Endothelial cell of umbilical vein (primary cell): Measurements from ENCODE around the gene VPS51. TPM values are rescaled to one million over a fixed set of nuclear protein-coding genes. Genes with fewer than 3 reads are reported as not detected.

Experiments
- BruUV-seq: library from RNA; stranded (reverse); fragments of 400-500 nt; replicated peaks from 2 replicates; lab custom pipeline; 2021; lab: Mats Ljungman, UMichigan
- CTCF ChIA-PET: fragments of 300-600, 350-600 bp; sonication (Branson Sonifier 250); formaldehyde crosslinking; loops from one replicate; lab custom pipeline; 2021; ENCODE audit warnings: antibody characterized with exemption, inconsistent platforms; lab: Charles Lee
- POLR2A ChIA-PET: fragments of 300-600, 350-600 bp; sonication (Branson Sonifier 250); formaldehyde crosslinking; loops from one replicate; lab custom pipeline; 2021; ENCODE audit warnings: antibody characterized with exemption, inconsistent platforms; lab: Charles Lee
- DNase-seq: peaks from one replicate; pipeline ENCODE4 v3.0.0-alpha.2; 2011; ENCODE audit warnings: low read depth, low spot score
- FAIRE-seq: peaks from 2 replicates; lab custom pipeline; 2011; peaks lifted over from hg19 to GRCh38; lab: Jason Lieb, UNC
- H2AFZ ChIP-seq: 2 replicates; pipeline ENCODE4 v1.6.0; 2012; ENCODE audit warnings: low read depth, low read length, control low read depth, inconsistent platforms
- H3K27ac ChIP-seq: 2 replicates; pipeline ENCODE4 v1.5.1; 2011; ENCODE audit warnings: low read depth, mild to moderate bottlenecking, control low read depth, low read length, moderate library complexity; ENCODE audit not compliant: insufficient read depth
- H3K27me3 ChIP-seq, 2 experiments: 2 replicates each; pipeline versions ENCODE4 v1.6.0 to v1.6.1; 2011; ENCODE audit warnings: low read length in 2 of 2, mixed read lengths in 1 of 2; ENCODE audit not compliant: control insufficient read depth in 2 of 2, insufficient read depth in 2 of 2
- H3K36me3 ChIP-seq, 2 experiments: 2 replicates in 1 of 2; 3 replicates in 1 of 2; pipeline ENCODE4 v1.5.1; 2011; ENCODE audit warnings: low read length in 2 of 2, mild to moderate bottlenecking in 1 of 2, moderate library complexity in 1 of 2; ENCODE audit not compliant: control insufficient read depth in 2 of 2, insufficient read depth in 2 of 2; ENCODE audit errors: extremely low read depth in 1 of 2
- H3K4me1 ChIP-seq: 3 replicates; pipeline ENCODE4 v1.5.1; 2011; ENCODE audit warnings: mild to moderate bottlenecking, low read length; ENCODE audit not compliant: control insufficient read depth, insufficient read depth; ENCODE audit errors: extremely low read depth
- H3K4me2 ChIP-seq: 2 replicates; pipeline ENCODE4 v1.6.1; 2011; ENCODE audit warnings: low read length, control low read depth, mixed read lengths; ENCODE audit not compliant: insufficient read depth
- H3K4me3 ChIP-seq, 3 experiments: fragments of 200-600 bp in 1 of 3; sonication (generic), shearing (Covaris generic) in 1 of 3; replicated peaks in 1 of 3; 2 replicates each; pipeline ENCODE4 v1.5.1; 2011 to 2016; ENCODE audit warnings: control low read depth in 3 of 3, low read length in 3 of 3, mild to moderate bottlenecking in 2 of 3, inconsistent platforms in 1 of 3, low read depth in 1 of 3, moderate library complexity in 1 of 3; ENCODE audit not compliant: insufficient read depth in 1 of 3
- H3K79me2 ChIP-seq: 2 replicates; pipeline ENCODE4 v1.6.0; 2012; ENCODE audit warnings: low read length, inconsistent platforms; ENCODE audit not compliant: control insufficient read depth, insufficient read depth
- H3K9ac ChIP-seq: replicated peaks from 2 replicates; pipeline ENCODE3; 2011; ENCODE audit warnings: low read length, control low read depth; ENCODE audit not compliant: insufficient read depth; ENCODE audit errors: extremely low read depth
- H3K9me1 ChIP-seq: replicated peaks from 3 replicates; pipeline ENCODE4 v1.6.0; 2011; ENCODE audit warnings: mild to moderate bottlenecking, low read length; ENCODE audit not compliant: control insufficient read depth, insufficient read depth; ENCODE audit errors: extremely low read depth
- H3K9me3 ChIP-seq: replicated peaks from 2 replicates; pipeline ENCODE4 v1.5.1; 2012; ENCODE audit warnings: low read length, inconsistent platforms; ENCODE audit not compliant: control insufficient read depth, insufficient read depth
- H4K20me1 ChIP-seq: replicated peaks from 2 replicates; pipeline ENCODE3; 2011; ENCODE audit warnings: mild to moderate bottlenecking, low read length; ENCODE audit not compliant: control insufficient read depth, insufficient read depth; ENCODE audit errors: extremely low read depth
- EZH2 ChIP-seq: IDR thresholded peaks from 2 replicates; pipeline ENCODE4 v1.6.1; 2012; ENCODE audit warnings: borderline replicate concordance, low read depth, mild to moderate bottlenecking, moderate library complexity, low read length, inconsistent platforms; ENCODE audit not compliant: severe bottlenecking
- FOS ChIP-seq: IDR thresholded peaks from 2 replicates; pipeline ENCODE4 v1.6.1; 2011; ENCODE audit warnings: mild to moderate bottlenecking, low read length, moderate library complexity, borderline replicate concordance; ENCODE audit not compliant: insufficient read depth
- GATA2 ChIP-seq: IDR thresholded peaks from 2 replicates; pipeline ENCODE4 v1.7.0; 2011; ENCODE audit warnings: low read depth, mild to moderate bottlenecking, moderate library complexity, mixed read lengths, low read length; ENCODE audit not compliant: insufficient read length, insufficient read depth
- JUN ChIP-seq: IDR thresholded peaks from 2 replicates; pipeline ENCODE4 v1.6.1; 2011; ENCODE audit warnings: borderline replicate concordance, low read depth; ENCODE audit not compliant: insufficient read length, insufficient read depth
- MYC ChIP-seq: IDR thresholded peaks from one replicate; pipeline ENCODE4 v1.6.1; 2011; ENCODE audit warnings: mild to moderate bottlenecking, low read depth, low read length
- POLR2A ChIP-seq: IDR thresholded peaks from 2 replicates; pipeline ENCODE4 v1.6.1; 2012; ENCODE audit warnings: low read depth, mild to moderate bottlenecking, control low read depth, low read length
- POLR2AphosphoS5 ChIP-seq: IDR thresholded peaks from 2 replicates; pipeline ENCODE4 v1.6.1; 2012; ENCODE audit warnings: low read depth, mild to moderate bottlenecking, control low read depth, low read length, moderate library complexity; ENCODE audit not compliant: insufficient read depth
- dilution Hi-C: fragments of 300-500 bp; cut with MboI; formaldehyde crosslinking; loops from one replicate; pipeline ENCODE4 v1.15.0; 2019; ENCODE audit warnings: low sequenced_read_pairs; ENCODE audit not compliant: extremely low pct_ligation_motif_present
- intact Hi-C: fragments of 100-400 bp; cut with micrococcal nuclease; formaldehyde crosslinking; loops from one replicate; pipeline ENCODE4 v1.10.0; 2022
- polyA plus RNA-seq, 4 experiments: library from polyadenylated mRNA; depleted of rRNA in 3 of 4; stranded (reverse) in 3 of 4; unstranded in 1 of 4; fragments of >200 nt; gene quantifications; 2 replicates each; pipeline versions ENCODE4 v1.2.1 to v1.2.3, GENCODE V29; 2011 to 2012; ENCODE audit warnings: missing spikeins in 1 of 4
- total RNA-seq: library from RNA; stranded (reverse); gene quantifications from 2 replicates; pipeline ENCODE4 v1.2.3, GENCODE V29; 2021
- TF ChIP-seq, protein P1 (sequence below): IDR thresholded peaks from 2 replicates; pipeline ENCODE4 v1.6.1; 2011; ENCODE audit not compliant: insufficient read depth, insufficient read length
- TF ChIP-seq, protein P2 (sequence below), 2 donors: IDR thresholded peaks; 1 replicate in 1 of 2; 2 replicates in 1 of 2; pipeline ENCODE4 v1.5.1; 2011; ENCODE audit warnings: low read length in 2 of 2, mild to moderate bottlenecking in 2 of 2, moderate library complexity in 2 of 2, control low read depth in 1 of 2, inconsistent platforms in 1 of 2, low read depth in 1 of 2; ENCODE audit not compliant: insufficient read depth in 1 of 2; ENCODE audit errors: extremely low read depth in 1 of 2

VPS51 gene
- total and polyA plus RNA-seq, 2 donors (not counting 3 experiments of a cell fraction or from before 2014, with no cell fraction given): 108 to 146 TPM

DNA sequence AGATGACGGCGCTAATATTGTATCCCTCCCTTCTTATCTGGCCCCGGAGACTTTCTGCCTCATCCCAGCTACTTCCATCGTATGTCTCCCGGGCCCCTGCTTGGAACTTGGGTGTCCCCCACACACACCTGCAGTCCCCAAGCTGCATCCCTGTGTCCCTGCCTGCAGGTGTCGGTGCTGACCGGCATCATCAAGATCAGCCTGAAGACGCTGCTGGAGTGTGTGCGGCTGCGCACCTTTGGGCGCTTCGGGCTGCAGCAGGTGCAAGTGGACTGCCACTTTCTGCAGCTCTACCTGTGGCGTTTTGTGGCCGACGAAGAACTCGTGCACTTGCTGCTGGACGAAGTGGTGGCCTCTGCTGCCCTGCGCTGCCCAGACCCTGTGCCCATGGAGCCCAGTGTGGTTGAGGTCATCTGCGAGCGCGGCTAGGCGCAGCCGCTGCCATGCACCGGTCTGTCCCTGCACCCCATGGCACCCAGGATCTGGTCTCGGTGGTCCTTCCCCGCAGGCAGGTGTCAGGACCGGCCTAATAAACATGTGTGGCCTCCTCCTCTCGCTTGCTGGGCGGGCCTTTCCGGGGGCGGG is 15.2 kb downstream of the VPS51 start:
- Histone ChIP-seq H3K4me3 (no peak overlapping the region), H3K4me1 (peaks cover 11% of the 10 kb centered on the region), H3K79me2 (peaks cover 3% of the 10 kb centered on the region), H3K27me3 (no peaks in the 10 kb centered on the region), H4K20me1 (no peaks in the 10 kb centered on the region), H3K9ac (no peak overlapping the region), H3K36me3 (peaks cover 0 to 16% of the 10 kb centered on the region in 2 experiments), H3K4me2 (no peak overlapping the region), H3K9me1 (no peaks in the 10 kb centered on the region), H3K27ac (no peak overlapping the region), H3K9me3 (no peaks in the 10 kb centered on the region), H2AFZ (no peak overlapping the region)
- FAIRE-seq (no peak), DNase-seq (no peak)
- TF ChIP-seq FOS (no peak), JUN (no peak), POLR2A (no peak), MYC (no peak), GATA2 (no peak), POLR2AphosphoS5 (no peak), EZH2 (no peak)
- TF ChIP-seq, protein P1, sequence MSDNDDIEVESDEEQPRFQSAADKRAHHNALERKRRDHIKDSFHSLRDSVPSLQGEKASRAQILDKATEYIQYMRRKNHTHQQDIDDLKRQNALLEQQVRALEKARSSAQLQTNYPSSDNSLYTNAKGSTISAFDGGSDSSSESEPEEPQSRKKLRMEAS: no peak
- TF ChIP-seq, protein P2, sequence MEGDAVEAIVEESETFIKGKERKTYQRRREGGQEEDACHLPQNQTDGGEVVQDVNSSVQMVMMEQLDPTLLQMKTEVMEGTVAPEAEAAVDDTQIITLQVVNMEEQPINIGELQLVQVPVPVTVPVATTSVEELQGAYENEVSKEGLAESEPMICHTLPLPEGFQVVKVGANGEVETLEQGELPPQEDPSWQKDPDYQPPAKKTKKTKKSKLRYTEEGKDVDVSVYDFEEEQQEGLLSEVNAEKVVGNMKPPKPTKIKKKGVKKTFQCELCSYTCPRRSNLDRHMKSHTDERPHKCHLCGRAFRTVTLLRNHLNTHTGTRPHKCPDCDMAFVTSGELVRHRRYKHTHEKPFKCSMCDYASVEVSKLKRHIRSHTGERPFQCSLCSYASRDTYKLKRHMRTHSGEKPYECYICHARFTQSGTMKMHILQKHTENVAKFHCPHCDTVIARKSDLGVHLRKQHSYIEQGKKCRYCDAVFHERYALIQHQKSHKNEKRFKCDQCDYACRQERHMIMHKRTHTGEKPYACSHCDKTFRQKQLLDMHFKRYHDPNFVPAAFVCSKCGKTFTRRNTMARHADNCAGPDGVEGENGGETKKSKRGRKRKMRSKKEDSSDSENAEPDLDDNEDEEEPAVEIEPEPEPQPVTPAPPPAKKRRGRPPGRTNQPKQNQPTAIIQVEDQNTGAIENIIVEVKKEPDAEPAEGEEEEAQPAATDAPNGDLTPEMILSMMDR (IDR thresholded peaks at IDR 0.05; ENCODE audit: extremely low read depth in 1 of 2, insufficient read depth in 1 of 2, low read depth in 1 of 2, low read length in 2 of 2): no peak
- ChIA-PET CTCF (interaction anchor here (0.6 to 3.7 kb wide), 19 partner anchors 8 to 777 kb away, joined by 3 to 56 read pairs (median 4); partner anchors contain the start of genes ARL2, CAPN1, FAU and FIBP), POLR2A (interaction anchor here (1.0 kb wide), 1 partner anchor 14 kb away, joined by 6 read pairs; the partner anchor contains the start of gene VPS51)
- intact Hi-C loops: loop anchor here (2.0 to 5.0 kb wide), 5 partner anchors 14 to 194 kb away; partner anchors contain the start of genes ATG2A, CDCA5, SAC3D1 and VPS51
- dilution Hi-C loops: no loop called here
- TSS peak; percentile 27 for BruUV-seq
